GM19099 (cell line): ENCODE results near the gene DSE.

Source experiments
- POLR2A ChIP-seq: IDR thresholded peaks from 3 replicates; pipeline ENCODE4 v1.6.1; 2011; ENCODE audit warnings: low read depth; ENCODE audit not compliant: insufficient read length; ENCODE audit errors: extremely low read depth

Gene DSE

DNA sequence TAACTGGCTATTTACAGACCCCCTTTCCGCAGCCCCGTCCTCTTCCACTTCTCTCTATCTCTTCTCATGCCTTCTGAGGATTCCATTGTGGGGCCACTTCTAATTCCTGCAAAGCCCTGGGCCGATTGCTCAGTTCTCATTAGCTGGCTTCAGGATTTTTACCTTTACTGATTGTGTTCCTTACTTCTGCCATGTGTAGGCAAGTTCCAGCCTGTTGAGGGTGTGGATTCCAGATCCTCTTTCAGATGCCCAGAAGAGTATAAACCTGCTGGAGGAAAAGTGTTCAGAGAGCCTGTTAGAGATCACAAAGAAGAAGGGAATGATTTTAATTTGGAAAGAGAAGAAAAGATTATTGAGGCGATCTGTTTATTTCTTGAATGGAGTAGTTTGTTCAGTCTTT, 5.4 kb downstream of the DSE start:
- TF ChIP-seq POLR2A: no peak

GRCh38 chr6:116379764-116380163, 9.0 kb downstream of the DSE start:
- no peak for TF ChIP-seq POLR2A

GRCh38 chr6:116380346-116380745, 9.6 kb downstream of the DSE start:
- TF ChIP-seq POLR2A: no peak

DNA sequence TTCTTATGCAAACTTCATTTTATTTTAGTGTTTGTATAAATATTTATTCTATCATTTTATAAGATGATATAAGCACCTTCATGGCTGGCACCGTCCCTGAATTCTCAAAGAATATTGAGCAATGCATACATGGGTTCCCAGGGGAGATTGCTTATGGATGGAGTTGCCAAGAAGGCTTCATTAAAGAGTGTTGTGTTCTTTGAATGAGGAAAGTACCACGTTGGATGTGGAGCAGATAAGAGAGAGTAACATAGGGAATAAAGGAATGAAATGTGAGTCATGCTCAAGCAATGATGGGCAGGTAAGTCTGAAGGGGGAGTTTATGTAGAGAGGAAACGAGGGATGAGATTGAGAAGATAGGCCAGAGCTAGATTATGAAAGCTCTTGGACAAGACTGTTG, 10.3 kb downstream of the DSE start:
- TF ChIP-seq POLR2A: no peak

- TF ChIP-seq POLR2A: no peak
These were observed 11.8 kb downstream of the DSE start for GRCh38 chr6:116382587-116382986.

GRCh38 chr6:116384727-116385458, 14.1 kb downstream of the DSE start:
- TF ChIP-seq POLR2A: no peak

DNA sequence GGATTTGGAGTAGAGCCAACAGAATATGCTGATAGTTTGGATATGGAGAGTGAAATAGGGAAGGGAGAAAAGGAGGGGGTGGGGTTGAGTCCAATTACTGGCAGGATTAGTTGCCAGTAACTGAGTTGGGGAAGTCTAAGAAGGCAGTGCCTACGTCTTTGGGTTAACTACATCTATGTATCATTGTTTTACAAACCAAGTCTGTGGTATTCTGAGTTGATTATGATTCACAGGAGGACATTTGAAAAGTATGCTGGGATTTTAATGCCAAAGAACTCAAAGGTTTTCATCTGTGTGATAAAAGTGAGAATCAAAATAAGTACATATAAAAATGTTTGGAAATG, 14.7 kb downstream of the DSE start:
- no peak for TF ChIP-seq POLR2A

DNA sequence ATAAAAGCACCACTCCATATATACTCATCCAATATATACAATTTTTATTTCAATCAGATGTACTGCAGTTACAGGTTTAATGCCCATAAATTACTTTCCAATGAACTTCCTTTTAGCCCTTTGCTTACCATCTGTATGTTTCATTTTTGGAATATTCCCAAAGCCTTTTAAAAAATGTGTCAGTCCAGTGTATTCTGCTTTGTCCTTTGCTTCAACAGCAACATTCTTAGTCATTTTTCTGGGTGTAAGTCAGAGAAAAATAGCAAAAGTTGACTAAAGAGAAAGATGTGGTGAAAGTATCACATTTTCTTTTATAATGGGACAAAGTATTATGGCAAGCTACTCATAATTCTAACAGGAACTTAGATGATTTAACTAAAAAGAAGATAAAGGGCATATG, 15.2 kb downstream of the DSE start:
- no peak for TF ChIP-seq POLR2A

DNA sequence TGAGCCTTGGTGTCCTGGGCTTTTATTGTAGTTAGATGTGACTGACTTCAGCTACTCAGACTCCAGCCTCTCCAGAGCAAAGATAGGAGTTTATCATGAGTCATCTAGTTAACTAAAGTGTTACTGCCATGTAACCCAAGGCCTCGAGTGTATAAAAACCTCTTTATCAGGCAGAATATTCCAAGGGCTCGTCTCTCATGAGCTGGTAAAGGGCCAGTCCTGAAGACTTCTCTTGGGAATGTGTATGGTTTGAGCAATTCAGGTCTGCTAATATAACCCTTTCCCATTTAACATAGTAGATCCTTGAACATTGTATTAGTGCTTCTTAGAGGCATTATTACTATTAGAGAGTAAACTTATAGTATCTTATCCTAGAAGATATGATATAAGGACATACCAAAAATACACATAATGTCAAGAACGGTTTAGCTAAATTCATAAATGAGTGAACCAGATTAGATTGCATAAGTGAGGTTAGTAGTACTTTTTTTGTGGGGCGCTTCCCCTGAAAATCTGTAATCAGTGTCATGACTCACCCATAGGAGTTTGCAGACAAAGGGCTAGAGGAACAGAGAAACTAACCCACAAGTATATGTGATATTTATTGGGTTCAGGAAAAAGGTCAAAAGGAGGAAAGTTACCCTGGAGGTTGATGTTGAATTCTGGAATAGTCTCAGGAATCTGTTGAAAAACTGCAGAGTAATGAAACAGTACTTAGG, 16.0 kb downstream of the DSE start:
- TF ChIP-seq POLR2A: no peak

- TF ChIP-seq POLR2A: no peak
These were observed 16.6 kb downstream of the DSE start for GRCh38 chr6:116387374-116387773.

DNA sequence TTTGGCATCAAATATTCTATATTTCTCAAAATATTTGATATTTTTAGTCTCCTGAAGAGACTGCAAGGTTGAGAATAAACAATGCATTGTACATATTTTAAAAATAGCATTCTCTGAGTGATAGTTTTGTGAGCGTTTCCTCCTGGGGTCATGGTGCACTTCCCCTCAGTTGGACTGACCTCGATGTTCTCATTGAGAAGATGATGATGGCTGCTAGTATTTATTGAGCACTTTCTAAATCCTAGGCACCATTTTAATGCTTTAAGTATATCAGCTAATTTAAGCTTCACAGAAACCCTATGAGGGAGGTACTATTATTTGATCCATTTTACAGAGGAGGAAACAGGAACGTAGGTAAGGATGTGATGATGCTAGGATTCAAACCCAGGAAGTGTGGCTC, 18.2 kb downstream of the DSE start:
- no peak for TF ChIP-seq POLR2A

- TF ChIP-seq POLR2A: no peak
These were observed 18.6 kb downstream of the DSE start for GRCh38 chr6:116389357-116389756.

DNA sequence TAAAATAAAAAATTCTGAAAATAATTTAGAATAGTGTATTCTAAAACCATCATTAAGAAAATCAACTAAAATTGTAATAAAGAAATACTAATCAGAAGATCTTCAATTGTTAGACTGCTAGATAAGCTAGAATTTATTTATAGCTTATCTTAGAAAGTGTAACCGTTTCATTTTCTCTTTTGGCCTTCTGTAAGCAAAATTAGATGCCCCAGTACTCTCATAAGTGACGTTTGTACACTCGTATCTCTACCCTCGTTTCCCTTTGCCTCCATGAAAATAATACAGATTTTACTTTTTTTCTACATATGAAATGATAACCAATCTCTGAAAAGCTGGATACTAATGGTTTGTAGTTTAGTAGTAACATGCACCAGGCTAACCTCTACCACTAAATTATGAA, 19.8 kb downstream of the DSE start:
- TF ChIP-seq POLR2A: no peak

- TF ChIP-seq POLR2A: no peak
These were observed 21.6 kb downstream of the DSE start for GRCh38 chr6:116392132-116393013.

DNA sequence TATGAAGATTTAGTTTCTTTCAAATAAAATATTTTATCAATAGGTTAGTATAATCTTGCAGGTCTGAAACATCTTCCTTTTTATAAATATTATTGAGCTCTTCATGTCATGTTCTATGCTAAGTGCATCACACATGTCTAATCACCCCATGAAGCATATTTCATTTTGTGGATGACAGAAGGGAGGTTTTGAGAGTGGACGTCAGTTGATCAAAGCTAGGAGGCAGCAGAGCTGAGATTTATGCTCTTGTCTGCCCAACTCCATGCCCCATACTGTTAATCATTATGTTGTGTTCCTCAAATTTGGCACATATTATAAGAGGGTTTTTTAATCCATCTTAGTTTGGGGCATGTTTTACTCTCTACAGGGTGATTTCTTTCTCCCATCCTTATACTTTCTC, 22.7 kb downstream of the DSE start:
- no peak for TF ChIP-seq POLR2A

DNA sequence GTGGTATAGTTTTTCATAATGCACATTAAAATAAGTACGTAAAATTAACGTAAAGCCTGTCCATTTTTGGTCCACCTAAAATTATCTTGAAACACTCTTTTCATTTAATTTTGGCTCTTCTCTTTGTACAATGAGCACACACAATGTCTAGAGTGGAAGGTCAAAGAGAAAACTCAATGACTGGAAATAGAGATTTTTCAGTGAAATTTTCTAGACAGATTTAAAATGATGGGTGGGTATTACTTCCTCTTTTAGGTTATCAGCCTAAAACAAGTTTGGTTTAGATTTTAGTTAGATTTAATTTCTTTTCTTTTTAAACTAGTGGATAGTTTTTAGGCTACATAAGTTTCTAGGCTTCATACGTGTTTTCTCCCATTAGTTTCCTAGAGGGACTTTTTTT, 24.9 kb downstream of the DSE start:
- no peak for TF ChIP-seq POLR2A
